NCI-H510A (cell line): ENCODE data around the gene TRAF7.
"Not testable (repeated sequence)": the region's sequence is repeated elsewhere in the genome, so short reads cannot be mapped to it uniquely, and the experiment has no call there.

ENCODE experiments used
- DNase-seq: peaks from one replicate; lab custom pipeline; 2025; lab: John Stamatoyannopoulos, UW

The TRAF7 gene

DNA sequence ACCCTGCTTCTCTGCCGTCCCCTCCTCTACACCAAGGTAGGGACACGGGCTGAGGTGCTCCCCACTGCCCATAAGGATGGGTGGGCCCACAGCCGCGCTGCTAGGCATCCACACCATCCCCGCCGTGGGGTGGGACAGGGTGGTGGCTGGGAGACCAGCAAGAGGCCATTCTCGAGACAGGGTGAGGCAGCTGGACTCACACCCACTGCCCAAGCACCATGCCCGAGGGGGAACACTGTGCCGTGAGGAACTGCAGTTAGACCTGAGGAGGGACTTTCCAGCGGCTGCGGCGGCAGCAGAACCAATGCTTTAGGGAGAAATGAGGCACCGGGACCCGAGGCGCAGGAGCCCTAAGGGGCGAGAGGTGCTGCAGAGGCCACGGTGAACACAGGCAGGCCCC, 33.2 kb upstream of the TRAF7 start:
- no peak for DNase-seq

- DNase-seq, result not testable (repeated sequence)
Measured at GRCh38 chr16:2122934-2123683, 32.5 kb upstream of the TRAF7 start.

DNA sequence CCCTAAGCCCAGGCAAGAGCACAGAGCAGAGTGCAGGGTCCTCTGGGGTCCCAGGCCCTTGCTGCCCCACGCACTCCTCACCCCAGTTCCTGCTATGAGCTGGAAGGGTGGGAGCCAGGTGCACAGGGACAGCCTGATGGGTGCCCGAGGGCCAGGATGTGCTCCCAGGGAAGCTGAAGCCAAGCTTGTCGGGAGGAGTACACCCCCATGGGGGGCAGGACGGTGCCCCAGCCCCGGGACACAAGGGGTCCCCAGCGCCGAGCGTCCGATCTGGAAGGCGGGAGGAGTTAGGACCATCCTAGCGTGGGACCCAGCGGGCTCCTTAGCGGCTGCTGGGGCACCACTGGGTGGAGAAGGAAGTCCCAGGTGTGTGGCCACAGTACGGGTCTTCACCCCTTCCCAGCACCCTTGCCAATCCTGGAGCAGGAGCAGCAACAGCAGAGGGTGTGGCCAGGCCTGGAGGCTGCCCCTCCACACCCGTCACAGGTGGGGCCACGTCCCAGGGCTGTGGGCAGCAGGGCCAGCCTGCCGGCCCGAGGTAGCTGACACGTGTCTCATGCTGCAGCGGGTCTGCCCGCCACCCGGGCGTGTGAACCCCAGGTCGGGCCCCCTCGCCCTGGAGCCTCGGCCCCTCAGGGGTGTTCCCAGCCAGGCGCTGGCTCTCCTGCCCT, 31.7 kb upstream of the TRAF7 start:
- not testable (repeated sequence) for DNase-seq

DNA sequence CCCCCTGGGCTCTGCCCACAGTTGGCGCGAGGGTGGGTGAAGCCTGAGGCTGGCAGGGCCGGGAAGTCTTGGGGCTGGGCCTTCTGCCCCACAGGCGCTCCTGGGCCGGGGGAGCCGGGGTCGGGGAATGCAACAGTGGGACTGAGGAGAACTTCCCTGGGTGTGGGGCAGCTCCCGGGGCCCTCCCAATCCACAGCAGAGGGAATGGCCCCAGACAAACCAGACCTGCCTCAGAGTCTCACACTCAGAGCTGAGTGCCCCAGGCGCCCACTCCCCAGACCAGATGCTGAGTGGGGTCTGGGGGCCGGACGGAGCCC, 31.2 kb upstream of the TRAF7 start:
- DNase-seq, result not testable (repeated sequence)

- not testable (repeated sequence) for DNase-seq
Measured at GRCh38 chr16:2124694-2125444, 30.7 kb upstream of the TRAF7 start.

GRCh38 chr16:2125609-2126008, 30.0 kb upstream of the TRAF7 start:
- DNase-seq, result not testable (repeated sequence)

DNA sequence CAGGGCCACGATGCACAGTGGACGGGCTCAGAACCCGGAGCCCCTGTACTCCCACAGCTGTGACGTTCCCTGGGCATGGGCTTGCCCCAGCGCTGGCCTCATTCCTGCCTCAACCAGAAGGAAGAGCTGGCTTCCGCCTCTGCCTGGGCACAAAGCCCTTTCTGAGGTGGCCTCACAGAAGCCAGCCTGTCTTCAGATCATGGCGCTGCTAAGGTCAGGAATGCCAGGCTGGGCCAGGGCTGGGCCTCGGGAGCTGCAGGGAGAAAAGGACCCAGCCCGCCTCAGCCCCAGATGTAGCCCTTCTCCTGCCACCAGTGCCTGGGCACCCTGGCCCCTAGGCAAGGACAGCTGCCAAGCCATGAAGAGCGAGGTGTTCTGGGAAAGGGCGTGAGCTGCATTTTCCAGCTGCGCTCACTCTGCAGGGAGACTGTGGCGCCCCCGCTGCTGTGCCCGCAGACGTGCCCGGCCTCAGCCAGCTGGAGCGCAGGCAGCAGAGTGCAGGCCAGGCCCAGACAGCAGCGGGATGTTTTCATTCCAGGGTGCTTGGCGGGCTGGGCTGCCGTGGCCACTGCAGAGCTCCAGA, 29.3 kb upstream of the TRAF7 start:
- not testable (repeated sequence) for DNase-seq

- DNase-seq, result not testable (repeated sequence)
Measured at GRCh38 chr16:2126928-2127556, 28.5 kb upstream of the TRAF7 start.

GRCh38 chr16:2127630-2128280, 27.8 kb upstream of the TRAF7 start:
- DNase-seq, result not testable (repeated sequence)

GRCh38 chr16:2129251-2129650, 26.3 kb upstream of the TRAF7 start:
- DNase-seq, result not testable (repeated sequence)

GRCh38 chr16:2129890-2130447, 25.6 kb upstream of the TRAF7 start:
- DNase-seq, result not testable (repeated sequence)

GRCh38 chr16:2133797-2134196, 21.8 kb upstream of the TRAF7 start:
- DNase-seq, result not testable (repeated sequence)

DNA sequence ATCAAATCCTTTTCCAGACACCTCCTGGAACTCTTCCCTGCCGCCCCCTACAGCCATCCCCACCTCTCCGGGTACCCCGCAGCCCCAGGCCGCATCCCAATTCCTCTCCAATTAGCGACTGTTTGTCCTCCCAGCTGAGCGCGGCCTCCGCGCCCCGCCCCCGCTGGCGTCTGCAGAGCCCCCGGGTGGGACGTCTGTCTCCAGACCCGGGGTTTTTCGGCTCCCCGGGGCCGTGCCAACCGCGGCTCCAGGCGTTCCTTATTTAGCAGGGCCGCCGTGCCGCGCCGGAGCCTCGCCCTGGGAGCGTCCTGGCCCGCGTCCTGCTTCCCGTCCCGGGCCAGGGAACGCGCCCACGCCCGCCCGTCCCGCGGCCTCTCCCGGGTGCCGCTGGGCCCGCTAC, 20.5 kb upstream of the TRAF7 start:
- DNase-seq, result not testable (repeated sequence)

DNA sequence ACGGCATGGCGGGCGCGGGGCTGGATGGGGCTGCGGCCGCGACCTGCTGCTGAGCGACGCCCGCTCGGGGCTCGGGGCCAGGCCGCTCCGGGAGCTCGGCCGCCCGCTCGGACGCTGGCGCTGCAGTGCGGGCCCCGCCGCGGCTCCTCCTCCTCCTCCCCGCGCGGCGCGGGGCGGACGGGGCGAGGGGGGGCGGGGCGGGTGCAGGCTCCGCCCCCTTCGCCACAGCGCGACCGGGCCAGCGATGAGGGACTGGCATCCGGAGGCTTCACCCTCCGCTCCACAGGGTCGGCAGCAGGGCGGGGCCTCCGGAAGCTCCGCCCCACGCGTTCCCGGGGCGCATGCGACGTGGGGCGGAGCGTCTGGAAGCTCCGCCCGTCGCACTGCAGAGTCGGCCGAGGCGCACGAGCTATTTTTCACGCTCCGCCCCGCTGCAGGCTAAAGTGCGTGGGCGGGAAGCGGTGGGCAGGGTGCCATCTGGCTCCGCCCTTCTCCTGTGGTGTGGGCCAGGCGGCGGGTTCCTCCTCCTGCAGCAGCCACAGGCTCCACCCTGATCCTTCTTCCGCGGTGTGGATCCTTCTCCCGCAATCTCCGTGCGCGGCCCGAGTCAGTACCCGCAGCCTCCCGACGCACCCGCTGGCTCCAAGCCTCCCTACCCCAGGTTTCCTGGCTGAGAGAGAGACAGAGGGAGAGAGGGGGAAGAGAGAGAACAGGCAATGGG, 19.7 kb upstream of the TRAF7 start, which contains the start of gene PKD1:
TSS of gene PKD1 (minus strand) at position 129 of the 721 bp plus-strand sequence. CDS start 209 bp downstream, outside the sequence.
- DNase-seq, result not testable (repeated sequence)

DNA sequence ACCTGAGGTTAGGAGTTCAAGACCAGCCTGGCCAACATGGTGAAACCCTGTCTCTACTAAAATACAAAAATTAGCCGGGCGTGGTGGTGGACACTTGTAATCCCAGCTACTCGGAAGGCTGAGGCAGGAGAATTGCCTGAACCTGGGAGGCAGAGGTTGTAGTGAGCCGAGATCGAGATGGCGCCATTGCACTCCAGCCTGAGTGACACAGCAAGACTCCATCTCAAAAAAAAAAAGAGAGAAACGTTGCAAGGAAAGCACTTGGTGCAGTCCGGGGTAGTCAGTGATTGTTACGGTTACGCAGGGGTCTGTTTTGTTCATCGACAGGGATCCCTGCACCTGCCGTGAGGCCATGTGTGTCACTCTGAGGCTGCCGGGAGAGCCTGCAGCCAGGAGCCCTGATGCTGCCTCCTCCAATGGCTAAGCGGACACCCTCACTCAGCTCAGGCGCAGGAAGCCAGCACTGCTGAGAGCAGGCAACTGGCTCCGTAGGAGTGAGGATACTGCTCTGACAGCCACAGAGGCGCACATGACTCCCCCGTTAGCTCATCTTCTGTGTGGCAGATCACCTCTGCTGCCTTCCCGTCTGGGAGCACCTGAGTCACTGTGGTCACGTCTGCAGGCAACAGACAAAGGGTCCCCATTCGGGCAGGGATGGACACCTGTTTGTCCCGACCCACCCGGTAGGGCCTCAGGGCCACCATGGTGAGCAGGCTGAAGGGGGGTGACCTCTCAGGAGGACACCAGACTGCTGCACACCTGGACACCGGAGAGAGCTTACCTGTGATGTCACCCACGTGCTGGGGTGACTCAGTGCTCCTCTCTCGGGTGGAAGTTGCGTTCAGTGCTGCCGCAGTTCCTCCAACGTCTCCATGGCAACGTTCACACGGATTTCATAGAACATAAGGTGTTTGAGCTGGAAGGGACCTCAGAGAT, 12.4 kb upstream of the TRAF7 start:
- DNase-seq, result no peak

DNA sequence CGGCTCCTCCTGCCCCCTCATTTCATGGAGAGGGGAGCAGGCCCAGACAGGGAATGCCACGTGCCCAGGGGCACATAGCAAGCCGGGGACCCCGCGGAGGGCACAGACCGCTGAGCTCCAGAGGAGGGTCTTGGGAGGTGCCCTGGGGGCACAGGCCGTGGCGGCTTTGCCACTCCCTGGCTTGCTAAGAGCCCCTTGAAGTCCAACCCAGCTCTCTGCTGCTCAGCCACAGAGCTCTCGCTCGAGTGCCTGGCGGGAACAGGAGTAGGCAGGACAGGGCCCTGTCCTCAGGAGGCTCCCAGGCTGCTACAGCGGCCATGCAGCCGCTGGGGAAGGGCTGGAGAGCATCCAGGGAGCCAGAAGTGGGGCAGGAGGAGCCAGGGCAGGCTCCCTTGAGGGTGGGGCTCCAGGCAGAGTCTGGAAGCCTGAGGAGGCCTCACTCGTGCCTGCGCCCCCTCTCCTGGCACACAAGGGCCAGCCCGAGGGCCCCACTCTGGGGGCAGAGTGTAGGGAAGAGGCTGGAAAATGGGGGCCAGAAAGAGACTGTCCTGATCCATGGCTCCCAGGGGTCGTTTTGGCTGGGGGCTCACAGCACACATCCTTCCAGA, 11.6 kb upstream of the TRAF7 start:
- no peak for DNase-seq

- no peak for DNase-seq
Measured at GRCh38 chr16:2145843-2146242, 9.7 kb upstream of the TRAF7 start.

DNA sequence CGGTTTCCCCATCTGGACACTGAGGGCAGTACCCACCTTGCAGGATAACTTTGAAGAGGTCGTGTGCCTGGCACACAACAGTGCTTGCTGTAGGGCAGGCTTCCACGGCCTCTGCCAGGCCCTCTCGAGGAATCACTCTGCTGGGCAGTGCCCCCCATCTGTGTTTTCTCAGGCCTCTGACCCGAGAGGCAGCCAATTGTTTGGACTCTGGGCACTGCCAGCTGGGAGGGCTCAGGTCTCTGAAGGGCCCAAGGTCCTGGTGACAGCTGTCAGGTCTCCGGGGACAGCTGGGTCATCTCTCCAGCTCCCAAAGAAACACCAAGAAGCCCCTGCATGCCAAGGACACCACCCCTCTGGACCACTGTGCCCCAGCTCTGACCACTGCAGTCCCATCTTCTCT, 8.2 kb upstream of the TRAF7 start:
- DNase-seq, result no peak
